HuH-7 (cell line): ENCODE measurements around the gene NT5C3B.
"Not testable (repeated sequence)": the region's sequence is repeated elsewhere in the genome, so short reads cannot be mapped to it uniquely, and the experiment has no call there.

Source experiments
- DNase-seq: peaks from one replicate; pipeline ENCODE4 v3.0.0; 2011; ENCODE audit warnings: low spot score

NT5C3B gene

DNA sequence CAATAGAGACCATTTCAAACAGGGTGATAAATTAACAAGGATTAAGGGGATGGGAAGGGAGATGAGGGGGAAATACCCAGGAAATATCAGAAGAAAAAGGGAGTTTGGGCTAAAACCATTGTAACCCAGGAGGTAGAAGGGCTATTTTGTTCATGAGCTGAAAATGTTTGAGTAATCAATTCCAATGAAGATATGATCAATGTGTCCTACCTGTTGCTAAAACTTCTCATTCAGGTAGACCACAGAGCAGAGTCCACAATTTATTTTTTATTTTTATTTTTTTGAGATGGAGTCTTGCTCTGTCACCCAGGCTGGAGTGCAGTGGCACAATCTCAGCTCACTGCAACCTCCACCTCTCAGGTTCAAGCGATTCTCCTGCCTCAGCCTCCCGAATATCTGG is 3.4 kb upstream of the NT5C3B start:
- not testable (repeated sequence) for DNase-seq

DNA sequence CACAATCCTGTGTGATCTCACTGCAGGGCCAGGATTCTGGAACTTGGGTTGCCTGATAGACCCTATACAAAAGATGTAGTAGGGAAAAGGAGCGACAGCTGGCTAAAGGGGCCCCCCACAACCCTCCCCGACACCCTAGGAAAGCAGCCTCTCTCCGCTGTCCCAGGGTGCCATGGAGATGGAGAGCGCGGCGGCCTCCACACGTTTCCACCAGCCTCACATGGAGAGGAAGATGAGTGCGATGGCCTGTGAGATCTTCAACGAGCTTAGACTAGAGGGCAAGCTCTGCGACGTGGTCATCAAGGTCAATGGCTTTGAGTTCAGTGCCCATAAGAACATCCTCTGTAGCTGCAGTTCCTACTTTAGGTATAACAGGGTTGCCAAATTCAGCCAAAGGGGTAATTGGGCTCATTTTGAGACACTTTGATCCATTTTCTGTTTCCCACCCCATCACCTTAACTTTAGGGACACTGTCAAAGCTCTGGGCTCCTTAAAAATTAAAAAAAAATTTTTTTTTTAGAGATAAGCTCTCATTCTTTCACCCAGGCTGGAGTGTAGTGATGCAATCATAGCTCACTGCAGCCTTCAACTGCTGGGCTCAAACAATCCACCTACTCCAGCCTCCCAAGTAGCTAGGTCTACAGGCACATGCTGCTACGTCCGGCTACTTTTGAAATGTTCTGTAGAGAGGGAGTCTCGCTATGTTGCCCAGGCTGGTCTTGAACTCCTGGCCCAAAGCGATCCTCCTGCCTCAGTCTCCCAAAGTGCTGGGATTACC is 1.9 kb upstream of the NT5C3B start, which contains the start of gene KLHL10:
Gene KLHL10, plus strand, starts transcription at position 65 of the 778 bp plus-strand sequence. Its CDS starts 108 bp downstream, at position 173.
- no peak for DNase-seq

DNA sequence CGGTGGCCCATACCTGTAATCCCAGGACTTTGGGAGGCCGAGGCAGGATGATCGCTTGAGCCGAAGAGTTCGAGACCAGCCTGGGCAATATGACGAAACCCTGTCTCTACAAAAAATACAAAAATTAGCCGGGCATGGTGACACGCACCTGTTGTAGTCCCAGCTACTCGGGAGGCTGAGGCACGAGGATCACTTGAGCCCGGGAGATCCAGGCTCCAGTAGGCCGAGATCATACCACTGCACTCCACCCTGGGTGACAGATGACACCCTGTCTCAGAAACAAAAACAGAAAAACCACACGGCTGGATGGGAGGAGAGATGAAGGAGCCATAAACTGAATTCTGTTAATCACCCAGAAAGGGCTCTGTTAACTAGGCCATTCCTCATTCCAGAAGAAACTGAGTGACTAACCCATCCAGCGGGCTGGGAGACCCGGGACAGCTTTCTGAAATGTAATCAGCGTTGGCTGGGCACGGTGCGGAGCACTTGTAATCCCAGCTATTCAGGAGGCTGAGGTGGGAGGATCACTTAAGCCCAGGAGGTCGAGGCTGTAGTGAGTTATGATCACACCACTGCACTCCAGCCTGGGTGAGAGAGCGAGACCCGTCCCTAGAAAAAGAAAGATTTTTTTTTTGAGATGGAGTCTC is 641 bp upstream of the NT5C3B start:
- DNase-seq = no peak

DNA sequence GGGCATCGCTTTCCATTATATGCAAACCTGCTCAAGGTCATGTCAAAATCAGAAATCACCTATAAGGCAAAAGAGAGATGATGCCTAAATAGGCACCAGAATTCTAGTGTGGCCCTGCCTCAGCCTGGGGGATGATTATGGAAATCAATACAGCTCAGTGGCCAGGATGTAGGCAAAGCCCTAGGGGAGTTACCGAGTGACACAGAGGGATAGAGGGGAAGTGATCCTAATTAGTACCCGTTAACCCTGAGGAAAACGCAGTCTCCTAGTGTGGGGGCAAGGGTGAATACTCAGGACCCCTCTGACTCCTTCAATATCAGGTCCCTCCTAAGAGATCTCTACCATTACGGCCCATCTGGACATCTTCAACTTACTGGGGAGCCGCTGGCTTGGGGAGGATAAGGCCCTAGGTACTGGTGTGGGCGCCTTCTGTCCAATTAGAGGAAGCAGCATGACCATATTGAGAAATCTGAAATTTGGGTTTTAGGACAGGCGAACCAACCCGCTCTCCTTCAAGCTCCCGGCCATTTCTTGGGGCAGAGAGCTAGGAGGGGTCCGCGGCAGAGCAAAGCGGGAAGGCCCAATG is 725 bp downstream of the NT5C3B start:
- DNase-seq = no peak

DNA sequence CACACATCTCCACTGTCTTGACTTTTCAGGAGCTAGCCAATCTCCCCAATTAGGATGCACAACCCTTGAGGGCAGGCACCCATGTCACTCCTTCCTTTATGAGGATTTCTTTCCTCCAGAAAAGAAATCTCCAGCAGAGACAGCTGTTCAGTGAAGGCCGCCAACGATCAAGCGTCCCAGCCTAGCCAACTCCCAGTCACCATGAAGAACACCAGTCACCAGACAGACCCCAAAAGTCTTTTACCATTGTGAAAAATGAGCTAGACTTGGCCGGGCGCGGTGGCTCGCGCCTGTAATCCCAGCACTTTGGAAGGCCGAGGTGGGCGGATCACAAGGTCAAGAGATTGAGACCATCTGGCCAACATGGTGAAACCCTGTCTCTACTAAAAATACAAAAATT is 6.1 kb downstream of the NT5C3B start:
- DNase-seq = not testable (repeated sequence)

DNA sequence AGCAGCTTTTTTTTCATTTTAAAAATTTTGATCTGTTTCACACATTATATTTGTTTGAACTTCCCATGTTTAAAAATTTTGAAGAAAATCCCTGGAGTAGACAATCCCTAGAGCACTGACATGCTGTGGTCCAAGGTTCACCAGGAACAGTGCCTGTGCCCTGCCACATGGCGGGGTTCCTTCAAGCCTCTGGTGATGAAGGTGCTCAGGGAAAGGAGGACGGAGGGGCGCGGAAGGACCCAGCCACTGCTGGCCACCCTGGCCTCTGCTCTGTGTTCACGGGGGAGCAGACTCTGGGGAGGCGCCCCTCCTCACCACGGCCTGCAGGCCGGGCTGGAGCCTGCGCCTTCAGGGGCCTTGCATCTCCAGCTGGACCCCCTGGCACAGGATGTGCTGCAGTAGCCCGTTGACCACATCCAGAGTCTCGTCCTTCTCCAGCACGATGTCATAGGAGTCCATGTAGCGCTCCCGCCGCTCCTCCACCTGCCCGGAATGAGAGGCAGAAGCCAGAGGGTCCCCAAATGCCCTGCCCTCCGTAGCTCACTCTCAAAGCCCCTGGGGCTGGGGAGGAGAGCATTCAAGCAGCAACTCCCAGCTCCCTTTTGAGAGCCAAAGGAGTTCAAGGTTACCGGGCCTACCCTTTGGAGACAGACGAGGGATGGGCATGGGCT is 10.7 kb downstream of the NT5C3B start:
- DNase-seq = no peak

DNA sequence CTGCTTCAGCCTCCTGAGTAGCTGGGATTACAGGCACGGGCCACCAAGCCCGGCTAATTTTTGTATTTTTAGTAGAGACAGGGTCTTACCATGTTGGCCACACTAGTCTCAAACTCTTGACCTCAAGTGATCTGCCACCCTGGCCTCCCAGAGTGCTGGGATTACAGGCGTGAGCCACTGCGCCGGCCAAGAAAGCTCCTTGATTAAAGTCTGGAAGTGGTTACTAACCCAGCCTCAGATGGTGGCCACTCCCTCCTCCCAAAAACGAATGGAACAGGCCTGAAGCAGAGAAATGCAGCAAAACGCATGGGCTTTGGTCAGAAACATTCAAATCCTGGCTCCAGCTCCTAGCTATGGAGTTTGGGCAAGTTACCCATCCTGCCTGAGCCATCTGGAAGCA is 11.9 kb downstream of the NT5C3B start:
- no peak for DNase-seq

DNA sequence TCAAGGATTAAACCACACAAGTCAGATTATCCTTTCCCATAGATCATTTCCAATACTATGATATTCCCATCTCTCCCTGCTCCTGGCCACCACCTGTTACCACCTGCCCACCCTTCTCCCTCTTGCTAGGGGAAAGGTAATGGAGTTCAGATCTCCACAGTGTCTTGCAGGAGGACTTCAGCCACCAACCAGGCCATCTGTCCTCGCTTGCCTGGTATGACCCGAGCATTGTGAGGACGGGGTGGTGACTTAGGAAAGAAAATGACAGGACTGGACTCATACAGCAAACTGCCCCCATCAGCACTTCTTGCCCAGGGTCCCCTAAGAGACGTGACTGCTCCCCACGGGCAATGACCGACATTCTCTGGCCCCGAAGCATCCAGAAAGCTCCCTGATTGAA is 12.5 kb downstream of the NT5C3B start:
- no peak for DNase-seq

DNA sequence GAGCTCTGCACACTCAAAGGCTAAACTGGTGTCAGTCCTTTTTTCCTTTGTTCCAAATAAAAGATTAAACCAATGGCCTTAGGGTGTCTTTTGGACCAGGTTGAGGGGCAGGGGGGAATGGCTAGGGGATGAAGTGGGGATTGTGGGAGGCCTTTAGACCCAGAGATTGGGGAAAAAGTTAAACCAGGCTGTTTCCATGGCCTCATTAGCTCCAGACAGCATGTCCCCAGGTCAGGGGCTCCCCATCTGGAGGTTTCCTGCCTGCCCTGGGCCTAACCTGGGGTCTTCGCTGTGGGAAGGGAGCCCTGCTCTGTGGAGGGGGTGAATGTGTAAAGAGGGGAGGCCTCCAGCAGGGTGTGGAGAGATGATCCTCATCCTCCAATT is 12.9 kb downstream of the NT5C3B start:
- DNase-seq = no peak

DNA sequence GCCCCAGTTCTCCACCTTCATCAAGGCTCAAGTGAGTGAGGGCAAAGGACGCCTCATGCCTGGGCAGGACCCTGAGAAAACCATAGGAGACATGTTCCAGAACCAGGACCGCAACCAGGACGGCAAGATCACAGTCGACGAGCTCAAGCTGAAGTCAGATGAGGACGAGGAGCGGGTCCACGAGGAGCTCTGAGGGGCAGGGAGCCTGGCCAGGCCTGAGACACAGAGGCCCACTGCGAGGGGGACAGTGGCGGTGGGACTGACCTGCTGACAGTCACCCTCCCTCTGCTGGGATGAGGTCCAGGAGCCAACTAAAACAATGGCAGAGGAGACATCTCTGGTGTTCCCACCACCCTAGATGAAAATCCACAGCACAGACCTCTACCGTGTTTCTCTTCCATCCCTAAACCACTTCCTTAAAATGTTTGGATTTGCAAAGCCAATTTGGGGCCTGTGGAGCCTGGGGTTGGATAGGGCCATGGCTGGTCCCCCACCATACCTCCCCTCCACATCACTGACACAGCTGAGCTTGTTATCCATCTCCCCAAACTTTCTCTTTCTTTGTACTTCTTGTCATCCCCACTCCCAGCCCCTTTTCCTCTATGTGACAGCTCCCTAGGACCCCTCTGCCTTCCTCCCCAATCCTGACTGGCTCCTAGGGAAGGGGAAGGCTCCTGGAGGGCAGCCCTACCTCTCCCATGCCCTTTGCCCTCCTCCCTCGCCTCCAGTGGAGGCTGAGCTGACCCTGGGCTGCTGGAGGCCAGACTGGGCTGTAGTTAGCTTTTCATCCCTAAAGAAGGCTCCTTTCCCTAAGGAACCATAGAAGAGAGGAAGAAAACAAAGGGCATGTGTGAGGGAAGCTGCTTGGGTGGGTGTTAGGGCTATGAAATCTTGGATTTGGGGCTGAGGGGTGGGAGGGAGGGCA is 13.6 kb downstream of the NT5C3B start:
- no peak for DNase-seq

DNA sequence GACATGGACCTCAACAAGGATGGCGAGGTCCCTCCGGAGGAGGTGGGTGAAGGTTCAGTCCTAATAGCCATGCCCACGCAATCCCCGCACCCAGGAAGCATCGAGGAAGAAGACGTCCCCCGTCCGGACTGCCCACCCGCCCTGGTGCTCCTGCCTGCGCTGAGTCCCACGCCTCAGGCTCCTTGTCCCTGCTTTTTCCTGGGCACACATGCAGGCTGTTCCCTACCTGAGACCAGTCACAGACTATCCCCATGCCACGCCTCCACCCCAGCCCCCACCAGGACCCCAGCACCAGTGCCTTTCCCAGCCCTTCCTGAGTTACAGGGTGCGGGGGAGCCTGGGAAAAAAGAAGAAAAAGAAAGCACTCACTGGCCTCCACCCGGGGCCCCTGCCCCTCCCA is 14.3 kb downstream of the NT5C3B start:
- DNase-seq = no peak

DNA sequence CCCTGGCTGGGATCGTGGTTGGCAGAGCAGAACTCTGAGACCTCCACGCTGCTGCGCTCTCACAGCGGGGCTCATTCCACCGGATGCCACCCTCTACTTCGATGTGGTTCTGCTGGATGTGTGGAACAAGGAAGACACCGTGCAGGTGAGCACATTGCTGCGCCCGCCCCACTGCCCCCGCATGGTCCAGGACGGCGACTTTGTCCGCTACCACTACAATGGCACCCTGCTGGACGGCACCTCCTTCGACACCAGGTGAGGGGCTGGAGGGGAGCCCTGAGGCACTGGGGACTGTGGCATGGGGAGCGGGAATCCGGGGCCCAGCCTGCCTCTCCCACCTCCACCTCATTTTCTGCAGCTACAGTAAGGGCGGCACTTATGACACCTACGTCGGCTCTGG is 18.0 kb downstream of the NT5C3B start:
- DNase-seq = no peak

DNA sequence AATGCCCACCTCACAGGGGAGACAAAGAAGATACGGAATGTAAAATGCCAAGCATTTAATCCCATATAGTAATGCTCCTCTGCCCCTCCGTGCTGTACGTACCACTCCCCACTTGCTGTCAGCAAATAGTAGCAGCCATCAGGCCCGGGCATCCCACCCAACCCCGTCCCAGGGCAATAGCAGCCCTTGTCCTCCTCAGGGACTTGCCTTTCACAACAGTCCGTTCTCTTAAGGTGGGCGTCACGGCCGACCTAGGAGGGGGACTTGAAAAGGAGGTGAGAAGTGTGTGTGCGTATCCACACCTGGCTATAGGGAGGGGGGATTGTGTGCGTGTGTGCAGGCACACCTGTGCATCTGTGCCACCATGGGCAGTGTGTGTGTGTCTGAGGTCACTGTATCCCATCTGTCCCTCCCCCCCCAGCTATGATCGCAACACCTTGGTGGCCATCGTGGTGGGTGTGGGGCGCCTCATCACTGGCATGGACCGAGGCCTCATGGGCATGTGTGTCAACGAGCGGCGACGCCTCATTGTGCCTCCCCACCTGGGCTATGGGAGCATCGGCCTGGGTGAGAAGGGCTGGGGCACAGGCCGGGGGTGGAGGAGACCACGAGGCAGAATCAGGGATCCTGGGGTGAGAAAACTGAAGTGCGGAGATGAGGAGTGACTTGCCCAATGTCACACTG is 19.3 kb downstream of the NT5C3B start:
- no peak for DNase-seq

DNA sequence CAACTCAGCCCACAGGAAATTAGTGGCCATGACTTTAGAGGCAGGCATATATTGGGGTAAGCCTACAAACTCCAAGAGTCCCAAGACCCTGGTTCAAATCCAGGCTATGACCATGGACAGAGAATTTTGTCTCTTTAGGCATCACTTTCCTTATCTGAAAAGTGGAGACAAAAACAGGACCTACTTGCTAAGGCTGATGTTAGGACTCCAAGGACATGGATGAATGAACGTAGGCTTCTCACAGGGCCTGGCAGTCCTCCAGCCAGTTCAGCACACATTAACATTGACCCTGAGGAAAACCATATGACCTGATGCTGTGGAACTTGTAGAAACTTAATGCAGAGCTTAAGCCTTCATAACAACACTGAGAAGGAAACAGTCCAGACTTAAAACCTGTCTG is 21.8 kb downstream of the NT5C3B start:
- DNase-seq = no peak

DNA sequence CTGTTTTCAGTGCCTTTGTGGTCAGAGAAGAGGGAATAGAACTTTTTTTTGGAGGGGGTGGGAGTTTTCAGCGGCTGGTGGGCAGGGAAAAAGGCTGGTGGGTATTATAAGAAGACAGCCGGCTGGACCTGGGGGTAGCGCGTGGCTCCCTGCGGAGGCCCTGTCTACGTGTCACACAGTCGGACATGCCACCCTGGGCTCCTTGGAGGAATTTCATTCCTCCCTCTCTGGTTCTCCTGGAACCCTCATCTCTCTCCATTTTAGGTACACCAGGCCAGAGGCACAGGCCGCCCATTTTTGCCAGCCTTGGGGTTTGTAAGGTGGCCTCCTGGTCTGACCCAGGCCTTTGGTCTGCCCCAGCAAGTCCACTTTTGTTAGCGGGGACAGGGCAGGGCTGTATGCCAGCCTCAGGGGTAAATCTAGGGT is 22.3 kb downstream of the NT5C3B start:
- DNase-seq = no peak

DNA sequence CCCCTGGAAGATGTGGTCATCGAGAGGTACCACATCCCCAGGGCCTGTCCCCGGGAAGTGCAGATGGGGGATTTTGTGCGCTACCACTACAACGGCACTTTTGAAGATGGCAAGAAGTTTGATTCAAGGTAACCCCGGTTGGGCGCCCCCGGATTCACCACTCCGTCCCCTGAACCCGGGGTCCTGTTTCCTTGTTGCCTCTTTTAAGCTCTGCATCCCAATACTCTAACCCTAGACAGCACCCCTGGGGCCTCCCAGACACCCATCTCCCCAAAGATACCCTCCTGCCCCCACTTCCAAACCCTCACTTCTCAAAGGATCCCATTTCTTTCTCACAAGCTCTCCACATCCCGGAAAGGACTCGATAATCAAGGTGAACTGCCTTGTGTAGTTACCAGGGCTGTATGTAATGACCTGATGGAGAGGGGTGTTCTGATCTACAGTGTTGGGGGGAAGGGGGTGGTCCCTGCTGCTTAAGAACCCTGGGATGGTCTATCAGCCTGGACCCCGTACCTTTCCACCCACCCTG is 22.8 kb downstream of the NT5C3B start:
- no peak for DNase-seq

DNA sequence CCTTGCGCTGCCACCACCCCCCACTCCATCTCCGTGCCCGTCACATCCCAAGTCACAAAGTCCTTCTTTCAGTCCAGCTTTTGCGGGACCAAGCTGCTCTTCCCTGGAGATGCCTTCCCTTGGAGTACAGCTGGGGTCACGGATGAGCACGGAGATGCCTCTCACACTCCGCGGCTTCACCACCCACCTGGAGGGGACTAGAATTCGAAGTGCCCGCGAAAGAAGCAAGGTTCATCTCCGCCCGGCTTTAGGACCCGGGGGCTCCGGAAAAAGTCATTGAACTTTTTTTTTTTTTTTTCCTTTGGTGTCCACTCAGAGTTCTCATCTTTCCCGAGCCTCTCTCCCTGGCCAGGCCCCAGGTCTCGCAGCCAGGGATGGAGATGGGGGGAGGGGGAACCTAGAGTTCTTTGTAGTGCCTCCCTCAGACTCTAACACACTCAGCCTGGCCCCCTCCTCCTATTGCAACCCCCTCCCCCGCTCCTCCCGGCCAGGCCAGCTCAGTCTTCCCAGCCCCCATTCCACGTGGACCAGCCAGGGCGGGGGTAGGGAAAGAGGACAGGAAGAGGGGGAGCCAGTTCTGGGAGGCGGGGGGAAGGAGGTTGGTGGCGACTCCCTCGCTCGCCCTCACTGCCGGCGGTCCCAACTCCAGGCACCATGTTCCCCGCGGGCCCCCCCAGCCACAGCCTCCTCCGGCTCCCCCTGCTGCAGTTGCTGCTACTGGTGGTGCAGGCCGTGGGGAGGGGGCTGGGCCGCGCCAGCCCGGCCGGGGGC is 23.5 kb downstream of the NT5C3B start, which contains the start of gene FKBP10:
Gene FKBP10, plus strand, starts transcription at position 624 of the 771 bp plus-strand sequence. Its CDS starts 31 bp downstream, at position 655.
- DNase-seq = peak; percentile 77

DNA sequence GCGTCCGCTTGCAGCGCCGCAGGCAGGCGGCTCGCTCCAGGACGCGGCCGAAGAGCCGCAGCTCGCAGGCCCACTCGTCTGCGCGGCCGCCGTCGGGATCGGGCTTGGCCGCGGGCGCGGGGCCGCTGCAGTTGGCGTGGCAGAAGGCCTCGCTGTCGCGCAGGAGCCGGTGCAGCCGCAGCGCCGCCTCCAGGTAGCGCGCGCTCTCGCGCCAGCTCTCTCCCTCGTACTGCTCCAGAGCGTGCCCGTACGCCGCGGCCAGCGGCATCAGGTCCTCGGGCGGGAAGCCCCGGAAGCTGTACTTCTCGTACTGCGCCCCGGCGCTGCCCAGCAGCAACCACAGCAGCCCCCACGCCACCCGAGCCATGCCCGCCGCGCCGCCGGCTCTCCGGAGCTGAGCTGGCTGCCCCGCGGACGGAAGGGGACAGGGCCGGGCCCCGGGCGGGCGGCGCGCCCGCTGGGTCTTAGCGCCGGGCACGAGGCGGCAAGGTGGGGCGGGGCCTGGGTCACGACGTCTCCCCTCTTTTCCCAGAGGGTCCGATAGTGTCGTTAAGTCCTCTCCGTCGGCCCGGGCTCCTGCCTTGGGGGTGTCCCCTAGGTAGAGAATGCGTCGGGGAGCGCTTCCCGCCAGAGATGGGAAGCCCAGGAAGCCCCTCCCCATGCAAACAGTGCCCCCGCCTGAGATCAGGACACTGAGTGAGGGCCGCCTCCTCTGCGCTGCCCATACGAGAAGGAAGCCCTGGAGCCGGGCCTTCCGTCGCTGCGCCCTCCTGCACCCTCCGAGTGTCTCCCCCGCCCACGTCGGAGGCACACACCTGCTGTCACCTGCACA is 24.3 kb downstream of the NT5C3B start, which contains the start of gene P3H4:
Gene P3H4, minus strand, starts transcription at position 401 of the 832 bp plus-strand sequence. Its CDS starts 34 bp downstream, at position 367.
- peak; percentile 92 for DNase-seq
